ENCODE data around the gene NSD1.

DNA sequence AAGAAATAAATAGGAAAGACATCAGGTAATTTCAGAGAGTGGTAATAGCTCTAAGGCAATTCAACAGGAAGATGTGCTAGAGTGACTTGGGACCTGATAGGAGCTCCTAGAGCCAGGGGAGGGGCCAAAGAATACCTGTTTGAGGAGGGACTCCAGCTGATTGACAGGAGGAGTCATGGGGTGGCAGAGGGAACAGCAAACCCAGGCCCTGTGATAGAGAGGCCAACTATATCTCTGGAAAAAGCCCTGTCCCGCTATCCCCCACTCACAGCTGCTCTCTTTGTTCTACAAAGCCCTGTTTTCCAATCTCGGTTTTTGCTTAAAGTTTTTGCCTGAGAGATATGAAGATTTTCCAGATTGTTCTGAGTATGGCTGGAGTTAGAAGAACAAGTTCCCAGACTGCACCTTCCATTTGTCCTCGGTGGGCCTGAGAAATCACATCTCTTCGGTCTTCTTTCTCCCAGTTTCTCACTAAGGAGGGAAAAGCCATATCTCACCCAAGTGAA, 9.0 kb upstream of the NSD1 start:
- TF ChIP-seq POLR2A (IDR thresholded peaks at IDR 0.05): no peak
- TF ChIP-seq, protein P1, sequence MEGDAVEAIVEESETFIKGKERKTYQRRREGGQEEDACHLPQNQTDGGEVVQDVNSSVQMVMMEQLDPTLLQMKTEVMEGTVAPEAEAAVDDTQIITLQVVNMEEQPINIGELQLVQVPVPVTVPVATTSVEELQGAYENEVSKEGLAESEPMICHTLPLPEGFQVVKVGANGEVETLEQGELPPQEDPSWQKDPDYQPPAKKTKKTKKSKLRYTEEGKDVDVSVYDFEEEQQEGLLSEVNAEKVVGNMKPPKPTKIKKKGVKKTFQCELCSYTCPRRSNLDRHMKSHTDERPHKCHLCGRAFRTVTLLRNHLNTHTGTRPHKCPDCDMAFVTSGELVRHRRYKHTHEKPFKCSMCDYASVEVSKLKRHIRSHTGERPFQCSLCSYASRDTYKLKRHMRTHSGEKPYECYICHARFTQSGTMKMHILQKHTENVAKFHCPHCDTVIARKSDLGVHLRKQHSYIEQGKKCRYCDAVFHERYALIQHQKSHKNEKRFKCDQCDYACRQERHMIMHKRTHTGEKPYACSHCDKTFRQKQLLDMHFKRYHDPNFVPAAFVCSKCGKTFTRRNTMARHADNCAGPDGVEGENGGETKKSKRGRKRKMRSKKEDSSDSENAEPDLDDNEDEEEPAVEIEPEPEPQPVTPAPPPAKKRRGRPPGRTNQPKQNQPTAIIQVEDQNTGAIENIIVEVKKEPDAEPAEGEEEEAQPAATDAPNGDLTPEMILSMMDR (IDR thresholded peaks at IDR 0.05): no peak
